Neuronal stem cell (in vitro differentiated cells): Measurements from ENCODE around the gene CDC42EP4.
A peak's percentile ranks its signal among the peaks of the same experiment; 100 is the strongest.

Experiments
- DNase-seq: peaks from one replicate; pipeline ENCODE4 v3.0.0-alpha.2; 2013; ENCODE audit warnings: low spot score
- H2AFZ ChIP-seq: one replicate; pipeline ENCODE4 v1.6.1; 2013; ENCODE audit warnings: mild to moderate bottlenecking, low read length, inconsistent platforms
- H2AK5ac ChIP-seq: 2 replicates; pipeline ENCODE4 v1.6.1; 2013; ENCODE audit warnings: low read depth, mild to moderate bottlenecking, inconsistent platforms, low read length, moderate library complexity, mixed read lengths
- H2BK120ac ChIP-seq: 2 replicates; pipeline ENCODE4 v1.6.1; 2013; ENCODE audit warnings: low read depth, mild to moderate bottlenecking, inconsistent platforms, low read length, moderate library complexity, mixed read lengths
- H2BK12ac ChIP-seq: one replicate; pipeline ENCODE4 v1.6.1; 2013; ENCODE audit warnings: low read length, inconsistent platforms
- H2BK15ac ChIP-seq: 2 replicates; pipeline ENCODE4 v1.6.1; 2013; ENCODE audit warnings: mild to moderate bottlenecking, low read length, inconsistent platforms, mixed read lengths
- H2BK5ac ChIP-seq: one replicate; pipeline ENCODE4 v1.6.1; 2013; ENCODE audit warnings: inconsistent platforms, mild to moderate bottlenecking, low read length, moderate library complexity
- H3K14ac ChIP-seq: one replicate; pipeline ENCODE4 v1.6.1; 2013; ENCODE audit warnings: low read length, inconsistent platforms
- H3K18ac ChIP-seq: 2 replicates; pipeline ENCODE4 v1.6.1; 2013; ENCODE audit warnings: low read length, inconsistent platforms
- H3K23ac ChIP-seq: 2 replicates; pipeline ENCODE4 v1.6.1; 2013; ENCODE audit warnings: low read depth, mild to moderate bottlenecking, mixed read lengths, low read length, inconsistent platforms; ENCODE audit not compliant: poor library complexity
- H3K27ac ChIP-seq: replicated peaks from 3 replicates; pipeline ENCODE4 v1.5.1; 2013; ENCODE audit warnings: low read length, inconsistent platforms
- H3K27me3 ChIP-seq, 3 experiments: 2 replicates each; pipeline ENCODE4 v1.6.1; 2013; ENCODE audit warnings: low read length in 3 of 3, mild to moderate bottlenecking in 2 of 3, inconsistent platforms in 1 of 3, low read depth in 1 of 3, mixed read lengths in 1 of 3, moderate library complexity in 1 of 3; ENCODE audit not compliant: control insufficient read depth in 3 of 3, insufficient read depth in 3 of 3
- H3K36me3 ChIP-seq, 2 donors: replicated peaks in 1 of 2; 2 replicates each; pipeline ENCODE4 v1.6.1; 2013; ENCODE audit warnings: low read length in 2 of 2; ENCODE audit not compliant: control insufficient read depth in 2 of 2, insufficient read depth in 2 of 2
- H3K4ac ChIP-seq: 2 replicates; pipeline ENCODE4 v1.6.1; 2013; ENCODE audit warnings: inconsistent platforms, mild to moderate bottlenecking, low read length, moderate library complexity
- H3K4me1 ChIP-seq, 2 donors: 1 replicate in 1 of 2; 2 replicates in 1 of 2; pipeline ENCODE4 v1.6.1; 2013; ENCODE audit warnings: low read length in 2 of 2, low read depth in 1 of 2; ENCODE audit not compliant: control insufficient read depth in 2 of 2, insufficient read depth in 1 of 2
- H3K4me2 ChIP-seq: one replicate; pipeline ENCODE4 v1.6.1; 2013; ENCODE audit warnings: mild to moderate bottlenecking, low read length, inconsistent platforms; ENCODE audit not compliant: insufficient read depth, poor library complexity, severe bottlenecking
- H3K4me3 ChIP-seq, 2 donors: 2 replicates each; pipeline ENCODE4 v1.5.1; 2013; ENCODE audit warnings: low read length in 2 of 2, mild to moderate bottlenecking in 2 of 2, inconsistent platforms in 1 of 2, moderate library complexity in 1 of 2
- H3K79me1 ChIP-seq: one replicate; pipeline ENCODE4 v1.6.1; 2013; ENCODE audit warnings: low read depth, mild to moderate bottlenecking, inconsistent platforms, low read length, moderate library complexity
- H3K9ac ChIP-seq: one replicate; pipeline ENCODE4 v1.6.1; 2013; ENCODE audit warnings: mild to moderate bottlenecking, low read depth, low read length, inconsistent platforms; ENCODE audit not compliant: poor library complexity
- H3K9me3 ChIP-seq, 2 donors: replicated peaks in 1 of 2; 2 replicates each; pipeline versions ENCODE3 to v1.6.1; 2013; ENCODE audit warnings: low read length in 2 of 2, mild to moderate bottlenecking in 2 of 2, inconsistent platforms in 1 of 2, low read depth in 1 of 2, mixed read lengths in 1 of 2, moderate library complexity in 1 of 2; ENCODE audit not compliant: control insufficient read depth in 2 of 2, insufficient read depth in 1 of 2
- H4K8ac ChIP-seq: one replicate; pipeline ENCODE4 v1.6.1; 2013; ENCODE audit warnings: low read depth, mild to moderate bottlenecking, inconsistent platforms, low read length, moderate library complexity
- H4K91ac ChIP-seq: one replicate; pipeline ENCODE4 v1.6.1; 2013; ENCODE audit warnings: low read length, low read depth, mild to moderate bottlenecking, inconsistent platforms; ENCODE audit not compliant: poor library complexity
- WGBS, 2 donors: extraction: QIAGEN DNeasy Blood & Tissue Kit; methylation state at CpG; one replicate each; pipeline ENCODE4 v1.1.7; 2013; ENCODE audit warnings: missing lambda C conversion rate in 2 of 2, mixed read lengths in 1 of 2; ENCODE audit not compliant: insufficient read length in 2 of 2, insufficient replicate concordance in 1 of 2; ENCODE audit errors: extremely low coverage in 2 of 2; 5-methylcytosine and 5-hydroxymethylcytosine counted together

Gene CDC42EP4

DNA sequence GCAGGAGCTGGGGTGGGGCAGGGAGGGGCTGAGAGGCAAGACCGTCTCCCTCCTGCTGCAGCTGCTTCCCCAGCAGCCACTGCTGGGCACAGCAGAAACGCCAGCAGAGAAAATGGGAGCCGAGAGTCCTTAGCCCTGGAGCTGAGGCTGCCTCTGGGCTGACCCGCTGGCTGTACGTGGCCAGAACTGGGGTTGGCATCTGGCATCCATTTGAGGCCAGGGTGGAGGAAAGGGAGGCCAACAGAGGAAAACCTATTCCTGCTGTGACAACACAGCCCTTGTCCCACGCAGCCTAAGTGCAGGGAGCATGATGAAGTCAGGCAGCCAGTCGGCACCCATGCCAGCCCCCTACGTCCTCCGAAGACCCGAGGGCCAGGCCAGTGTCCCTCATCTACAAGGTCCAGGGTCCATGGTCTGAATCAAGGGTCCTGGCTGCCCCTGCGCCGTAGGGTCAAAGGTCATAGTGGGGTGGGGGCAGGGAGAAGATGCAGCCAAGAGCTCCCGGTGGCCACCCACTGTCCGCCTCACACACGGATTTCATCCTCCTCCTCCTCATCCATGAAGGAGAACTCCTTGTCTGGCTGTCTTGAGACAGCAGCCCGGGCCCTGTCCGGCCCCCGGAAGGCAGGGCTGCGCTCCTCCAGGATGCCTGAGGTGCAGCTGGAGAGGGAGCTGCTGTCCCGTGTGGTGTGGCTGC, 26.7 kb downstream of the CDC42EP4 start:
- H2BK120ac ChIP-seq, result no peak overlapping the region
- no CpG with 5 or more reads among the region's 20 CpGs for WGBS, 2 donors
- no peak overlapping the region for H3K14ac ChIP-seq
- H4K91ac ChIP-seq, result no peak overlapping the region
- no peak overlapping the region for H2AFZ ChIP-seq
- peaks cover 14 to 20% of the 10 kb centered on the region in 2 donors for H3K36me3 ChIP-seq
- no peak overlapping the region for H4K8ac ChIP-seq
- H2BK5ac ChIP-seq, result peak overlapping the region; percentile 49
- H3K4me1 ChIP-seq, result peaks cover 24 to 50% of the 10 kb centered on the region in 2 donors
- H3K23ac ChIP-seq, result peak overlapping the region; percentile 49
- H2AK5ac ChIP-seq, result peak overlapping the region; percentile 47
- H2BK12ac ChIP-seq, result peak overlapping the region; percentile 24
- H3K9ac ChIP-seq, result peak overlapping the region; percentile 72
- peak overlapping the region; percentile 84 for H3K18ac ChIP-seq
- no peak overlapping the region for H2BK15ac ChIP-seq
- no peak overlapping the region for H3K27ac ChIP-seq
- no peak overlapping the region for H3K4ac ChIP-seq
- no peaks in the 10 kb centered on the region for H3K9me3 ChIP-seq
- H3K27me3 ChIP-seq, result no peaks in the 10 kb centered on the region
- H3K4me3 ChIP-seq, result no peak overlapping the region
- no peak overlapping the region for H3K4me2 ChIP-seq
- peaks cover 23% of the 10 kb centered on the region for H3K79me1 ChIP-seq
- DNase-seq, result no peak

DNA sequence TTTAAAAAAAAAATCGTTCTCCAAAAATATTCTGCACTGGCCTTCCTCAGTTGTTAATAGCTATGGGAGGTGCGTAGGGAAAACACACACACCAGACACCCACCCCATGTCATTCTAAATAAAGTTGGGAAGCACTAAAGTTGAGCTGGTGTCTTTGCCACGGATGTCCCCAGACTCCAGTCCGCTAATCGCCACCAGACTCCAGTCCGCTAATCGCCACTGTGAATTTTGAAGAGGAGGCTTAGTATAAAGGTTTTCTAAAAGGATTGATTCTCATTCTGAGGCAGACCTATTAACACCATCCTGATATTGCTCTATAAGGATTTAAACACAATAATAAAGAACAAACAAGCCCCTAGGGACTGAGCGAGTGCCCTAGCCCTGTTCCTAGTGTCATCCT, 27.4 kb downstream of the CDC42EP4 start:
- Histone ChIP-seq H3K27me3 (no peaks in the 10 kb centered on the region), H3K23ac (no peak overlapping the region), H2BK120ac (no peak overlapping the region), H3K4me2 (no peak overlapping the region), H3K4ac (no peak overlapping the region), H4K8ac (no peak overlapping the region), H2BK15ac (no peak overlapping the region), H3K14ac (no peak overlapping the region), H3K18ac (no peak overlapping the region), H4K91ac (no peak overlapping the region), H2AFZ (no peak overlapping the region), H3K9ac (no peak overlapping the region), H2BK12ac (no peak overlapping the region), H3K36me3 (peaks cover 14 to 20% of the 10 kb centered on the region in 2 donors), H3K4me3 (no peak overlapping the region), H2AK5ac (no peak overlapping the region), H3K79me1 (peaks cover 23% of the 10 kb centered on the region), H2BK5ac (peak overlapping the region; percentile 49), H3K9me3 (no peaks in the 10 kb centered on the region), H3K27ac (peak overlapping the region; percentile 48), H3K4me1 (peaks cover 24 to 51% of the 10 kb centered on the region in 2 donors)
- DNase-seq, result no peak
- no CpG with 5 or more reads among the region's 8 CpGs for WGBS, 2 donors

- Histone ChIP-seq H3K4me1 (peaks cover 22 to 48% of the 10 kb centered on the region in 2 donors), H3K9ac (no peak overlapping the region), H3K4ac (no peak overlapping the region), H4K91ac (no peak overlapping the region), H3K4me2 (no peak overlapping the region), H2BK12ac (no peak overlapping the region), H2BK120ac (no peak overlapping the region), H3K14ac (no peak overlapping the region), H2AFZ (no peak overlapping the region), H2BK15ac (no peak overlapping the region), H3K27ac (no peak overlapping the region), H3K9me3 (no peaks in the 10 kb centered on the region), H3K18ac (no peak overlapping the region), H2AK5ac (no peak overlapping the region), H2BK5ac (no peak overlapping the region), H3K23ac (no peak overlapping the region), H3K27me3 (no peaks in the 10 kb centered on the region), H3K79me1 (peaks cover 20% of the 10 kb centered on the region), H3K36me3 (peaks cover 14 to 20% of the 10 kb centered on the region in 2 donors), H4K8ac (no peak overlapping the region), H3K4me3 (no peak overlapping the region)
- DNase-seq, result peak; percentile 61
- no CpG with 5 or more reads among the region's 10 CpGs for WGBS, 2 donors
These were observed 27.9 kb downstream of the CDC42EP4 start for GRCh38 chr17:73283841-73284282.

DNA sequence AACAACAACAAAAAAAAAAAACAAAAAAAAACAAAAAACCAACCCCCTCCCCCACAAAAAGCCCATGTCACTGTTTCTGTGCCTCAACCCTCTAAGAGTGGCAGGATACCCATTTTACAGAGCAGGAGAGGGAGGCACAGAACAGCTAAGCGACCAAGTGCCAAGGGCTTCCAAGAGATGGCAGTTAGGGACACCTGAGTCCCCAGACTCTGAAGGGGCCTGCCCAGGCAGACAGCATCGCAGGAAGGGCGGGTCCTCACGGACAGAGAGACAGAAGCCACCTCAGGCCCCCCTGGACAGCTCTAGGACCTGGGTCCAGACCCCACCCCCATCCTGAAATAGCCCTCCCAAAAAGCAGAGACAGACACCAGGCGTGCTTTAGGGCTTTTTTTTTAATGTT, 28.6 kb downstream of the CDC42EP4 start:
- no peak overlapping the region for H2BK12ac ChIP-seq
- H3K4ac ChIP-seq, result no peak overlapping the region
- H3K9ac ChIP-seq, result no peak overlapping the region
- peak overlapping the region; percentile 89 for H3K18ac ChIP-seq
- peaks cover 22 to 45% of the 10 kb centered on the region in 2 donors for H3K4me1 ChIP-seq
- H3K9me3 ChIP-seq, result no peaks in the 10 kb centered on the region
- H2BK15ac ChIP-seq, result no peak overlapping the region
- H3K4me2 ChIP-seq, result no peak overlapping the region
- no peak overlapping the region for H3K23ac ChIP-seq
- peak overlapping the region; percentile 62 for H2BK5ac ChIP-seq
- H3K14ac ChIP-seq, result no peak overlapping the region
- H3K4me3 ChIP-seq, result no peak overlapping the region
- peaks cover 20% of the 10 kb centered on the region for H3K79me1 ChIP-seq
- no peak for DNase-seq
- peaks cover 14 to 20% of the 10 kb centered on the region in 2 donors for H3K36me3 ChIP-seq
- H2AFZ ChIP-seq, result no peak overlapping the region
- H4K91ac ChIP-seq, result no peak overlapping the region
- H3K27me3 ChIP-seq, result no peaks in the 10 kb centered on the region
- no peak overlapping the region for H2AK5ac ChIP-seq
- H2BK120ac ChIP-seq, result no peak overlapping the region
- H4K8ac ChIP-seq, result no peak overlapping the region
- H3K27ac ChIP-seq, result no peak overlapping the region
- WGBS, 2 donors, result no CpG with 5 or more reads among the region's 5 CpGs
